Heart right ventricle (tissue), 16 donors: ENCODE results near the gene MTCP1. TPM values are rescaled to one million over a fixed set of nuclear protein-coding genes. Genes with fewer than 3 reads are reported as not detected.

Source experiments
- ATAC-seq, 8 donors: fragments of 200-7000 bp; cut with Tn5 transposase; one replicate each; pipeline ENCODE4 v1.9.1; 2020; ENCODE audit warnings: mild to moderate bottlenecking in 8 of 8, moderate library complexity in 8 of 8, moderate number of reproducible peaks in 1 of 8
- DNase-seq, 2 donors: peaks; one replicate each; pipeline ENCODE4 v3.0.0-alpha.2; 2020
- H3K27ac ChIP-seq, 10 donors: fragments of 200-600 bp; sonication (generic) in 2 of 10; one replicate each; pipeline versions ENCODE4 v1.5.0 to v1.8.0; 2020 to 2022; ENCODE audit warnings: mild to moderate bottlenecking in 3 of 10
- H3K27me3 ChIP-seq, 7 donors: fragments of 200-600 bp; one replicate each; pipeline ENCODE4 v1.8.0; 2021 to 2022; ENCODE audit warnings: mild to moderate bottlenecking in 2 of 7
- H3K36me3 ChIP-seq, 9 donors: fragments of 200-600 bp; sonication (generic) in 1 of 9; one replicate each; pipeline versions ENCODE4 v1.5.0 to v1.8.0; 2020 to 2022; ENCODE audit warnings: mild to moderate bottlenecking in 2 of 9
- H3K4me1 ChIP-seq, 9 donors: fragments of 200-600 bp; sonication (generic) in 1 of 9; one replicate each; pipeline versions ENCODE4 v1.5.0 to v1.8.0; 2020 to 2022; ENCODE audit warnings: mild to moderate bottlenecking in 4 of 9
- H3K4me3 ChIP-seq, 10 donors: fragments of 200-600 bp; sonication (generic) in 2 of 10; one replicate each; pipeline versions ENCODE4 v1.5.0 to v1.8.0; 2020 to 2022; ENCODE audit warnings: mild to moderate bottlenecking in 7 of 10, moderate library complexity in 2 of 10
- H3K9me3 ChIP-seq, 11 donors: fragments of 200-600 bp in 10 of 11; sonication (generic) in 2 of 11; one replicate each; pipeline versions ENCODE4 v1.5.0 to v1.8.0; 2013 to 2022; ENCODE audit warnings: mild to moderate bottlenecking in 2 of 11, control low read depth in 1 of 11, moderate library complexity in 1 of 11
- WGBS, 2 donors: extraction: QIAGEN DNeasy Blood & Tissue Kit; methylation state at CpG; one replicate each; pipeline ENCODE4 v1.1.7; 2013; ENCODE audit warnings: inconsistent platforms in 1 of 2; 5-methylcytosine and 5-hydroxymethylcytosine counted together
- intact Hi-C, 10 donors: fragments of 100-400 bp; cut with DNase I; formaldehyde crosslinking; loops; one replicate each; pipeline versions ENCODE4 v1.11.1 to v1.14.2; 2022
- polyA plus RNA-seq, 2 donors: library from polyadenylated mRNA; stranded (reverse); fragments of 200-250 nt; gene quantifications; one replicate each; pipeline ENCODE4 v1.2.3, GENCODE V29; 2013
- total RNA-seq, 10 donors: library from RNA; stranded (reverse); fragmentation: NEBNext Ultra II Directional in 3 of 10; extraction: Animal tissue kit (Norgen Biotek cat#: 25700) in 3 of 10; gene quantifications; one replicate each; pipeline versions ENCODE4 v1.2.1 to v1.2.4, GENCODE V29; 2021 to 2023
- TF ChIP-seq, protein P1 (sequence below), 9 donors: fragments of 200-600 bp; sonication (generic) in 2 of 9; IDR thresholded peaks; one replicate each; pipeline versions ENCODE4 v1.5.0 to v1.8.0; 2021 to 2022; ENCODE audit warnings: antibody characterized with exemption in 9 of 9, mild to moderate bottlenecking in 5 of 9, moderate library complexity in 1 of 9
- donor health status: Arrhythmogenic right ventricular cardiomyopathy.
- donor health status: ischemic (EF 13 %, LVEDD 7.1; RV severe dilation, severe dysfunction).
- donor health status: healthy with polysubstance abuse.
- donor health status: DM: no; HTN: yes; CAD: no.
- donor health status: DM: no; HTN: no; CAD: no.
- donor health status: ischemic (EF 25% LVEDD 6.9; RV normal size, moderate dysfunction).
- donor health status: ischemic (EF 25% LVEDD 5.7; RV mildly dilated, moderate dysfunction).
- donor health status: healthy.
- donor health status: DM: yes; HTN: yes; CAD: no.
- donor health status: Ischemic cardiomyopathy.
- donor health status: ischemic (EF 35%, LVEDD 5.7; RV mildly dilated, moderate dysfunction).
- donor health status: nonischemic (EF 11% LVEDD 7.7; RV severe dilation, severe dysfunction).
- donor health status: DM: yes; HTN: yes; CAD: no.
- donor health status: PGD.
- donor health status: ischemic (EF 29% LVEDD 5.4; RV normal size, mild dysfunction).
- donor health status: nonischemic (EF 23%, LVEDD 6.1; RV moderate dilation, normal function).

The MTCP1 gene
- total and polyA plus RNA-seq, 12 donors: 21.2 to 384 (median 48.8) TPM

DNA sequence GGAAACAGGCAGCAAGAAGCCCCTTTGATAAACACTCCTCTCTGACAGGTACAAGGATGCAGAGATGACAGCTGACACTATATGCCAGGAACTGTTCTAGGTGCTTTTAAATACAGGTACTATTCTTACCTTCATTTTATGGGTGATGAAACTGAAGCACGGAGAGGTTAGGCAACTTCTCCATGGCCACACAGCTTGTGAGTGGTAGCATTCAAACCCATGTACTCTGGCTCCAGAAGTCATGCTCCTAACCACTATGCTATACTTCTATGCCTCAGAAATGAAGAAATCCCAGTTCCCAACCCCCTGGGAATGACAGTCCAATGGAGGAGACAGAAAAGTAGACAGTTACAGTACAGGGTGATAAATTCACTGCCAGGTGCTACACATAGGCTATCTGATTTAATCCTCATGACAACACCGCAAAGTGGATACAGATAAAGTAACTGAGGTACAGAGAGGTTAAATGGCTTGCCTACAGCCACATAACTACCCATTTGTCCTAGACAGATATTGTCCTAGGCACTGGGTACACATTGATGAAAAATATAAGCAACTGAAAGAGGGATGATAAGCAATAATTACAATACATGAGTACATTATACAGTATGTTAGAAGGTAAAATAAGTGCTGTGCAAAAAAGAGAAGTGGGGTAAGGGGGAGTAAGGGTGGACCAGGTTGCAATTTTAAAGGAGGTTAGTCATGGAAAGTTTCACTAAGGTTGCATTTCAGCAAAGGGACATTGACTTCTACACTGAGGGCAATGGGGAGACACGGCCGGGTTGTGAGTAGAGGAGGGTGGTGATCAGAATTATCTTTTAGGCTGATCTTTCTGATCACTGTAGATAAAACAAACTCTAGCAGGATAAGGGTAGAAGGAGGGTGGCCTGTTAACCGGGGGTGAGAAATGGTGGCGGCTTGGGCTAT, 46.8 kb downstream of the MTCP1 start:
- H3K27ac ChIP-seq: no peak overlapping the region
- ATAC-seq (no peak), DNase-seq (no peak)
- peaks cover 0 to 19% (median 4%) of the 10 kb centered on the region in 9 donors for H3K4me1 ChIP-seq
- intact Hi-C loops: no loop called here
- 95% methylated on average over 6 of the region's 6 CpGs for WGBS, 2 donors
- H3K4me3 ChIP-seq: no peak overlapping the region
- TF ChIP-seq, protein P1, sequence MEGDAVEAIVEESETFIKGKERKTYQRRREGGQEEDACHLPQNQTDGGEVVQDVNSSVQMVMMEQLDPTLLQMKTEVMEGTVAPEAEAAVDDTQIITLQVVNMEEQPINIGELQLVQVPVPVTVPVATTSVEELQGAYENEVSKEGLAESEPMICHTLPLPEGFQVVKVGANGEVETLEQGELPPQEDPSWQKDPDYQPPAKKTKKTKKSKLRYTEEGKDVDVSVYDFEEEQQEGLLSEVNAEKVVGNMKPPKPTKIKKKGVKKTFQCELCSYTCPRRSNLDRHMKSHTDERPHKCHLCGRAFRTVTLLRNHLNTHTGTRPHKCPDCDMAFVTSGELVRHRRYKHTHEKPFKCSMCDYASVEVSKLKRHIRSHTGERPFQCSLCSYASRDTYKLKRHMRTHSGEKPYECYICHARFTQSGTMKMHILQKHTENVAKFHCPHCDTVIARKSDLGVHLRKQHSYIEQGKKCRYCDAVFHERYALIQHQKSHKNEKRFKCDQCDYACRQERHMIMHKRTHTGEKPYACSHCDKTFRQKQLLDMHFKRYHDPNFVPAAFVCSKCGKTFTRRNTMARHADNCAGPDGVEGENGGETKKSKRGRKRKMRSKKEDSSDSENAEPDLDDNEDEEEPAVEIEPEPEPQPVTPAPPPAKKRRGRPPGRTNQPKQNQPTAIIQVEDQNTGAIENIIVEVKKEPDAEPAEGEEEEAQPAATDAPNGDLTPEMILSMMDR (IDR thresholded peaks at IDR 0.05): no peak
- no peaks in the 10 kb centered on the region for H3K36me3 ChIP-seq
- no peaks in the 10 kb centered on the region for H3K27me3 ChIP-seq
- peaks cover 0 to 5% (median 0%) of the 10 kb centered on the region in 11 donors for H3K9me3 ChIP-seq

DNA sequence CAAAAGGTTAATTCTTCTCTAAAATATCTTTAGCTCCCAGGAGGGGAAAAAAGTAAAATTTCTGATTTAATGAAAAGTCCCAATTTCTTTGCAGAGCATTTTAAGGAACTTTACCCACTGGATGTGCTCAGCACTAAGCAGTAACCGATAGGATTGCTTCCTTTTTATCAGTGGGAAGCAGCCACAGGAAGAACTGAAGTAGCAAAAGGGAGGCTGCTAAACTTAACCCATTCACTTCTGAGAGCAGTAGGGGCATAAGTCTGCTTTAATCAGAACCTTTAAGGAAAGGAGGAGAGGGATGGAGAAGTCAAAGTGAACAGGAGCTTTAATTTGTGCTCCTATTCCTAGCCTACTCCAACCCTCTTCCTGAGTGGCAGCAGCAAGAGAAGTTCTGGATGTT, 48.4 kb downstream of the MTCP1 start, which contains the start of gene F8:
Gene F8, minus strand, starts transcription at position 139 of the 400 bp plus-strand sequence. CDS start 171 bp downstream, outside the sequence.
- Histone ChIP-seq H3K36me3 (no peaks in the 10 kb centered on the region), H3K27me3 (no peaks in the 10 kb centered on the region), H3K4me3 (peak within 1 kb of the TSS; percentile 3 to 54 (median 40)), H3K27ac (peak within 1 kb of the TSS in 7 of 10 donors; percentile 5 to 79 (median 58)), H3K9me3 (peaks cover 0 to 5% (median 0%) of the 10 kb centered on the region in 11 donors), H3K4me1 (peaks cover 0 to 5% (median 0%) of the 10 kb centered on the region in 9 donors)
- WGBS, 2 donors: 0 to 10% methylated on average over 1 of the region's 1 CpG
- DNase-seq (no peak), ATAC-seq (no peak)
- TF ChIP-seq, protein P1 (IDR thresholded peaks at IDR 0.05): no peak
- intact Hi-C loops: no loop called here

DNA sequence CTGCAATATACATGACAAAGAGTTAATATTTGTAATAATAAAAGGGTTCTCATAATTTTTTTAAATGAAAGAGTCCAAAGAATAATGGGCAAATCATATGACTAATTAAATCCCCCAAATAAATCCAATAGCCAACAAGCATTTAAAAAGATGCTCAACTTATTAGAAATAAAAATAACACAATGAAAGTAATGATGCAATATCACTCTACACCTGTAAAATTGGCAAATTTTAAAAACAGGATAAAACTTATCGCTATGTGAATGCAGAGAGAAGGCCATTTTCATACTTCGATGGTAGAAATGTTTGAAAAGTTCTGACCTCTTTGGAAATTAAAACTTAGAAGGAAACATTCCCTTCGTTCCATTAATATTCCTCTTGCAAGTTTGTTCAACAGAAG, 50.3 kb downstream of the MTCP1 start:
- no peaks in the 10 kb centered on the region for H3K9me3 ChIP-seq
- intact Hi-C loops: no loop called here
- 69 to 81% methylated on average over 3 of the region's 3 CpGs for WGBS, 2 donors
- peaks cover 0 to 15% (median 0%) of the 10 kb centered on the region in 9 donors for H3K4me1 ChIP-seq
- H3K36me3 ChIP-seq: no peaks in the 10 kb centered on the region
- peak overlapping the region in 9 of 10 donors; percentile 20 to 54 (median 46) for H3K4me3 ChIP-seq
- no peak for ATAC-seq
- DNase-seq: no peak
- peak overlapping the region in 7 of 10 donors; percentile 22 to 79 (median 58) for H3K27ac ChIP-seq
- no peaks in the 10 kb centered on the region for H3K27me3 ChIP-seq
- TF ChIP-seq, protein P1 (IDR thresholded peaks at IDR 0.05): no peak

Other genes with a start within 250 kb of the MTCP1 start
- gene SMIM9, start 236.5 kb downstream of the MTCP1 start, total RNA-seq: under 1 TPM in 3 of 10 donors, not detected in 7; 0.28 to 0.47 (median 0.28) TPM
- gene SMIM9, start 236.5 kb downstream of the MTCP1 start, polyA plus RNA-seq: not detected
- 10 to 100 TPM; 16.1 to 34.3 (median 26.9) TPM for gene F8A1, start 184.8 kb downstream of the MTCP1 start, total RNA-seq
- gene F8A1, start 184.8 kb downstream of the MTCP1 start, polyA plus RNA-seq: 10 to 100 TPM; 13.9 to 41.5 TPM
- 10 to 100 TPM; 21.6 to 92.4 (median 36.4) TPM for gene F8, start 48.4 kb downstream of the MTCP1 start, total RNA-seq
- gene F8, start 48.4 kb downstream of the MTCP1 start, polyA plus RNA-seq: 10 to 100 TPM; 40.6 to 80.4 TPM
- 100 to 1,000 TPM; 249 to 428 (median 312) TPM for gene FUNDC2, start 44.3 kb downstream of the MTCP1 start, total RNA-seq
- 100 to 1,000 TPM; 234 to 530 TPM for gene FUNDC2, start 44.3 kb downstream of the MTCP1 start, polyA plus RNA-seq
- gene CMC4, start within 50 bp of the MTCP1 start, total RNA-seq: 10 to 100 TPM; 16.6 to 25.8 (median 21.6) TPM
- gene CMC4, start within 50 bp of the MTCP1 start, polyA plus RNA-seq: 10 to 100 TPM; 30.6 to 33.5 TPM
- 10 to 100 TPM; 13.9 to 20.3 (median 16.6) TPM for gene BRCC3, start 372 bp upstream of the MTCP1 start, total RNA-seq
- 1 to 10 TPM; 4.9 to 8.4 TPM for gene BRCC3, start 372 bp upstream of the MTCP1 start, polyA plus RNA-seq
- 10 to 100 TPM; 62.4 to 85.0 (median 73.0) TPM for gene VBP1, start 145.3 kb upstream of the MTCP1 start, total RNA-seq
- 10 to 100 TPM; 21.4 to 57.0 TPM for gene VBP1, start 145.3 kb upstream of the MTCP1 start, polyA plus RNA-seq
- gene RAB39B, start 193.4 kb upstream of the MTCP1 start, total RNA-seq: under 1 TPM in 7 of 10 donors, not detected in 3; 0.07 to 0.25 (median 0.17) TPM
- under 1 TPM; 0.22 TPM for gene RAB39B, start 193.4 kb upstream of the MTCP1 start, polyA plus RNA-seq